GM12872 (cell line): ENCODE data around the gene RBKS.

Source experiments
- TF ChIP-seq, protein P1 (sequence below): IDR thresholded peaks from 3 replicates; pipeline ENCODE4 v1.5.1; 2011; ENCODE audit warnings: low read depth, mild to moderate bottlenecking, low read length, moderate library complexity; ENCODE audit not compliant: insufficient read depth

The RBKS gene

DNA sequence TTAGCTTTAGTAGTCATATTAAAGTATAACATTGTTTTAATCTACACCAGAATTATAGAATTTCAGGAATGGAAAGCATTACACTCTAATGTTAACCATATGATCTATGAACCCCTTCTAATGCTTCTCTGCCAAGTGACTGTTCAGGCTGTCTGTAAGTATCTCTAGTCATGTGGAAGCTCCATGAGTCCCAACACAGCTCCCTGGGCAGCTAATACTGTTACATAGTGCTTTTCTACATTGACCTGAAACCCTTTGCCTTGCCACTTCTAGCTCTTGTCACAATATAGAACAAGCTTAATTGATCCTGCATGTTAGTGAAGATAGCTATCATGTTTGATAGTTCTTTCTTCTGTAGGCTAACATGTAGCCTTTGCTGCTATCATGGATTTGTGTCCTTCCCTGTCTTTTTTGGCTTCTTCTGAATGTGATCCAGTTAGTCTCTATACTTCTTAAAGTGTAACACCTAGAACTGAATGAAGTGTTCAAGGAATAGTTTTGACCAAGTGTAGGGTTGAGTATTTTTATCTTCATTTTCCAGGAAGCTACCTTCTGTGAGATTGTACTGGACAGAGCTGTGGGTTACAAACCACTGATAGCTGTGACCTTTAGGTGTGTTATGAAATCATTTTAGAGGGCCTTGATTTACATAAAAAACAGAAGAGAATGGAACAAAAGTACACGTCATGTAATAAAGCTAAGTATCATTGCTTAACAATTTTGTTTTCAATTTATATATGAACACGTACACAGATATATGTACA, 24.0 kb upstream of the RBKS start:
- TF ChIP-seq, protein P1, sequence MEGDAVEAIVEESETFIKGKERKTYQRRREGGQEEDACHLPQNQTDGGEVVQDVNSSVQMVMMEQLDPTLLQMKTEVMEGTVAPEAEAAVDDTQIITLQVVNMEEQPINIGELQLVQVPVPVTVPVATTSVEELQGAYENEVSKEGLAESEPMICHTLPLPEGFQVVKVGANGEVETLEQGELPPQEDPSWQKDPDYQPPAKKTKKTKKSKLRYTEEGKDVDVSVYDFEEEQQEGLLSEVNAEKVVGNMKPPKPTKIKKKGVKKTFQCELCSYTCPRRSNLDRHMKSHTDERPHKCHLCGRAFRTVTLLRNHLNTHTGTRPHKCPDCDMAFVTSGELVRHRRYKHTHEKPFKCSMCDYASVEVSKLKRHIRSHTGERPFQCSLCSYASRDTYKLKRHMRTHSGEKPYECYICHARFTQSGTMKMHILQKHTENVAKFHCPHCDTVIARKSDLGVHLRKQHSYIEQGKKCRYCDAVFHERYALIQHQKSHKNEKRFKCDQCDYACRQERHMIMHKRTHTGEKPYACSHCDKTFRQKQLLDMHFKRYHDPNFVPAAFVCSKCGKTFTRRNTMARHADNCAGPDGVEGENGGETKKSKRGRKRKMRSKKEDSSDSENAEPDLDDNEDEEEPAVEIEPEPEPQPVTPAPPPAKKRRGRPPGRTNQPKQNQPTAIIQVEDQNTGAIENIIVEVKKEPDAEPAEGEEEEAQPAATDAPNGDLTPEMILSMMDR: no peak

DNA sequence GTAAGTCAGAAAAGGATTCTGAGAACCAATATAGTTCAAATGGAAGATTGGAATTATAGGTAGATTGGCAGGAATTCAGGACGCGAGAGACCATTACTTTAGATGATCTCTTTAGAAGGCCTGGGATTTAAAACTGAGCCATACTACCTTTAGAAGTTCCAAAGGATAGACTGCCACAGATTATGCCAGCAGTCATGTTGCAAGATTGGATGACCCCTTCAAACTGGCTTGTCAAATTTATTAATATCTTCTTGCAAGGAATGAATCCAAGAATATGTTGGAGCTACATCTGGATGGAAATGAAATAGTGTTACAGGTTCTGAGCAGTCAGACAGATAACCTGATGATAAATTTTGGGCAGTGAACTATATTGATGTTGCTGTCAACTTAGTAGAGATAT, 22.3 kb upstream of the RBKS start:
- TF ChIP-seq, protein P1: no peak

DNA sequence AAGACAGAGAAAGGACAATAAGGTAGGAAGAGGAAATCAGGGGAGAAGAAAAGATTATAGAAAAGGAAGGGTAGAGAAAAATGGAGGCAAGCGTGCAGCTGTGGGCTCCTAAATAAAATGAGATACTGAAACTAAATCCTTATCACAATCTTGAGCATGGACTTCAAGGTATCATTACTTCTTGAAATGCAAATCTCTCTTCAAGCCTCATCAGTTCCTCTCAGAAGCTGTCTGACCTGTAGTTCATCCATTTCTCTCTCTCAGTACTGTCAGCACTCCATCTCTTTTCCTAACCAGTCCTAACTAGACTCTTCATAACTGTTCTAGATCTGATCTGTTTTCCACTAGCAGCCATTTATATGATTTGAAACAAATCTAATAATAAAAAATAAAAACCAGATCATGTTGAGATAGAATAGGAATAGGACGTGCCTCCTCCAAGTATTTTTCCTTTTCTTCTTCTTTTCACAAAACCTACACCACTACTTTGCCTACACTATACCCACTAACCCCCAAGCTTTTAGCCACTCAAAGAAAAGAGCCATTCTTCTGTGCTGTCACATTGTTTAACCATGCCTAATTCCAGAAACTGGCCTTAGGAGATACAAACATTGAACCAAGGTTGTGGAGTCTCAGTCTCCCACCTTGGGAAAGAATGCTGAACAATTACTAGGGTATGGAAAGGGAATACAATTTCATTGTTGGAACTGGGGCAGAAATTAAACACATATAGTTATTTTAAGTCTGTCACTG, 21.4 kb upstream of the RBKS start:
- TF ChIP-seq, protein P1: no peak

DNA sequence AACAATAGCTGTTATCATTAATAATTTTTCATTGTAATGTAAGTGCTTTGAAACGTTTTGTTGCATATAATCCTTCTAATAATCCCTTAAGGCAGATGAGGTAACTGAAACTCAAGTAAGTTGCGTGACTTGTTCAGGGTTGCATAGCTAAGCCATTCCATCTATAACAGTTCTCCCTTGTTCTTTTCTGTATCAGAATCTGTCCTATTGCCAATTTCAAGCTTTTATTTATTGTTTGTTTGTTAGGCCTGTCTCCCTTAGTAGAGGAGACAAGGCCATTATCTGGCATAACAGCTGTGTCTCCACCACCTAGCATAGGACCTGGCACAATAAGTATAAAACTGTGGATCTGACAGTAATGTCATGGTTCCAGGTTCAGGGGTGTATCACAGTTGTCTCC, 19.7 kb upstream of the RBKS start:
- TF ChIP-seq, protein P1: no peak

DNA sequence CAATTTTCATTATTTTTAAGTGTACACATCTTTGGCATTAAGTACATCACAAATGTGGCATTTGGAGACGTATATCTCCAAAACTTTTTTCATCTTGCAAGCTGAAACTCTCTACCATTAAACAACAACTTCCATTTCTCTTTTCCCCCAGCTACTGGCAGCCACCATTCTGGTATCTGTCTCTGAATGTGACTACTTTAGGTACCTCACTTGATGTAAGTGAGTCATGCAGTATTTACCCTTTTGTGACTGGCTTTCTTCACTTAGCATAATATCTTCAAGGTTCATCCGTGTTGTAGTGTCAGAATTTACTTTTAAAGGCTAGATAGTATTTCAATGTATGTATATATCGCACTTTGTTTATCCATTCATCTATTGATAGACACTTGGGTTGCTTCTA, 17.4 kb upstream of the RBKS start:
- TF ChIP-seq, protein P1: no peak

DNA sequence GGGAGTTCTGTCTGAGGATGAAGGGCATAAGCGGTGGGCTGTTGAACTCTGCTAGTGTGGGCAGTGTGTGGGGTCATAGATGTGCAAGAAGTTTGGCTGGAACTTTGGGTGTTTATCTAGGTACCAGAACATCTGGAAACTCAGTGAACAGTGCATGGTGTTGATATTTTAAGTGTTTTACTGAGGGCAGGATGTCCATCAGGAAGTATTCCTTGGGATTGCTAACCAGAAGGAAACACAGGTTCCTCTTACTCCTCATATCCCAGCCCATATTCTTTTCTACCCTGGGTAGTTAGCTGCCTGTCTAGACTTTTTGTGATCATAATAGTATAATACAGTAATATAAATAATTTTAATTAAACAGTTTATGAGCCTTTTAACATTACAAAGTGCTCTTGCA, 15.9 kb upstream of the RBKS start:
- TF ChIP-seq, protein P1: no peak

DNA sequence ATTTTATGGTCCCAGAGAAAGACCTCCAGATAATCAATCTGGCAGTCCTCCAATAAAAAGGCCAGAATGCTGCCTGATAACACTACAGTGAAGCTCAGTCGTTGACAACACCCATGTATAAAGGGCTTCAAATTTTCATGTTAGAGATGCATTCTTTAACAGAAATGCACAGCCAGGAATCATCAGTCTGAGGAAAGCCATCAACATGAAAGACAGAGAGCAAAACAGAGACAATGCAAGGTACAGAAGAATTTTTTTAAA, 14.1 kb upstream of the RBKS start:
- TF ChIP-seq, protein P1: no peak
